HL-60 (cell line): ENCODE measurements around the gene PANK2.
"Not testable (repeated sequence)": the region's sequence is repeated elsewhere in the genome, so short reads cannot be mapped to it uniquely, and the experiment has no call there.

Source experiments
- DNase-seq, 2 experiments: peaks; one replicate each; pipeline ENCODE4 v3.0.0-alpha.2; 2010 to 2020; ENCODE audit warnings: low read depth in 1 of 2, low spot score in 1 of 2
- H3K27ac ChIP-seq: fragments of 250-450 bp; sonication (Bioruptor Pico); replicated peaks from 2 replicates; pipeline ENCODE4 v1.5.1; 2020; ENCODE audit warnings: mild to moderate bottlenecking, moderate library complexity
- H3K27me3 ChIP-seq: fragments of 250-450 bp; sonication (Bioruptor Pico); 2 replicates; pipeline ENCODE4 v1.5.1; 2021; ENCODE audit warnings: mild to moderate bottlenecking, moderate library complexity; ENCODE audit not compliant: insufficient read depth, poor library complexity, severe bottlenecking
- H3K4me3 ChIP-seq: replicated peaks from 2 replicates; pipeline ENCODE4 v1.5.1; 2011; ENCODE audit warnings: mild to moderate bottlenecking, control low read depth, low read length; ENCODE audit not compliant: insufficient read depth
- GABPA ChIP-seq: IDR thresholded peaks from 2 replicates; pipeline ENCODE4 v1.6.1; 2012; ENCODE audit warnings: low read depth
- POLR2AphosphoS5 ChIP-seq: IDR thresholded peaks from 2 replicates; pipeline ENCODE4 v1.6.1; 2012; ENCODE audit warnings: low read depth
- SPI1 ChIP-seq: IDR thresholded peaks from 2 replicates; pipeline ENCODE4 v1.6.1; 2012; ENCODE audit warnings: low read depth, mild to moderate bottlenecking, borderline replicate concordance
- long read RNA-seq: library from polyadenylated mRNA; unstranded; transcript quantifications from one replicate; pipeline ENCODE4 v2.0.0, GENCODE V29; 2020
- TF ChIP-seq, protein P1 (sequence below): IDR thresholded peaks from 2 replicates; pipeline ENCODE4 v1.6.1; 2012; ENCODE audit warnings: low read depth; ENCODE audit not compliant: insufficient replicate concordance
- TF ChIP-seq, protein P2 (sequence below): IDR thresholded peaks from one replicate; pipeline ENCODE4 v1.5.1; 2011; ENCODE audit warnings: low read length, control low read depth, inconsistent platforms; ENCODE audit not compliant: insufficient read depth

PANK2 gene
- long read RNA-seq, partial matches to known transcripts = 3 of 19 reads
- long read RNA-seq, other reads (novel, unspliced or antisense) = 13 of 19 reads

DNA sequence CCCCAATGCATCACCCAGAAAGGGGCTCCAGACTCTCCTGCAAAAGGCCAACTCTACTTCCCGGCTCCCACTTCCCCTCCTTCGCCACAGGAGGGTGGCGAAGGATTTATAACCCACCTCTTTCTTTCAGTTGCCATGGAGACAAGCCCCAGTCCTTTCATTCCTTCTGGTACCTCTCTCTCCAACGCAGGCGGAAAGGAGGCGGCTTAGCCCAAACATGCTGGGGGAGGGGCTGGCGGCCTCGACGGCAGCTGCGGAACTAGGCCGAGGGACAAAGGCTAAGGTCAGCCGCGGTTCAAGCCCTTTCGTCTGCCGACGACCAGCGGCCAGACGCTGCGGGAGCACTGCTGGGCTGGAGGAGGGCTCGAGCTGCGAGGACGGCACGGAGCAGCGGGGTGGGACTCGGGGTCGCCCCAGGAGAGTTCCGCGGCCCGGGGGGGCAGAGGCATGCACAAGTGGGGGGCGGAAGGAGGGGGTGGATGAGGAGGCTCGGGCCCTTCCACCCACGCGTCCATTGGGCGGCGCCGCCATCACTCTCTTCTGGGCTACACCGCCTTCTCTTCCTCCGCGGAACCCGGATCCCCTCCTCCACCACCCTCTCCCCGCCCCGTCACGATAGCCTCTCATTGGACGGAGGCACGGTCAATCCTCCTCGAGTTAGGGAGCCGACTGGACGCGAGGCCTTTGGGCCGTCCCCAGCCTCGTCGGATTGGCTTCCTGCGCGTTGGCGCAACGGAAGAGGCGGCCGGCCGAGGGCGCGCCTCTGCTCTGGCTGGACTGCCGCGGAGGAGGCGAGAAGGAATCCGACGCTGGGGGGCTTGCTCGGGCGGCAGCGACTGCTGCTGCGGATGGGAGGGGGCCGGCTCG lies at the start of gene PANK2:
Gene PANK2, plus strand, starts transcription at position 766 of the 867 bp plus-strand sequence.
- Histone ChIP-seq H3K27ac (peak within 1 kb of the TSS; percentile 90), H3K27me3 (no peaks in the 10 kb centered on the region), H3K4me3 (peak within 1 kb of the TSS; percentile 89)
- peak; percentile 94 to 100 for DNase-seq
- TF ChIP-seq SPI1 (peak; percentile 27; the same call in 1 of the 2 replicates), GABPA (peak; percentile 76; the same call in 1 of the 2 replicates), POLR2AphosphoS5 (no peak; the same call in 1 of the 2 replicates)
- TF ChIP-seq, protein P1, sequence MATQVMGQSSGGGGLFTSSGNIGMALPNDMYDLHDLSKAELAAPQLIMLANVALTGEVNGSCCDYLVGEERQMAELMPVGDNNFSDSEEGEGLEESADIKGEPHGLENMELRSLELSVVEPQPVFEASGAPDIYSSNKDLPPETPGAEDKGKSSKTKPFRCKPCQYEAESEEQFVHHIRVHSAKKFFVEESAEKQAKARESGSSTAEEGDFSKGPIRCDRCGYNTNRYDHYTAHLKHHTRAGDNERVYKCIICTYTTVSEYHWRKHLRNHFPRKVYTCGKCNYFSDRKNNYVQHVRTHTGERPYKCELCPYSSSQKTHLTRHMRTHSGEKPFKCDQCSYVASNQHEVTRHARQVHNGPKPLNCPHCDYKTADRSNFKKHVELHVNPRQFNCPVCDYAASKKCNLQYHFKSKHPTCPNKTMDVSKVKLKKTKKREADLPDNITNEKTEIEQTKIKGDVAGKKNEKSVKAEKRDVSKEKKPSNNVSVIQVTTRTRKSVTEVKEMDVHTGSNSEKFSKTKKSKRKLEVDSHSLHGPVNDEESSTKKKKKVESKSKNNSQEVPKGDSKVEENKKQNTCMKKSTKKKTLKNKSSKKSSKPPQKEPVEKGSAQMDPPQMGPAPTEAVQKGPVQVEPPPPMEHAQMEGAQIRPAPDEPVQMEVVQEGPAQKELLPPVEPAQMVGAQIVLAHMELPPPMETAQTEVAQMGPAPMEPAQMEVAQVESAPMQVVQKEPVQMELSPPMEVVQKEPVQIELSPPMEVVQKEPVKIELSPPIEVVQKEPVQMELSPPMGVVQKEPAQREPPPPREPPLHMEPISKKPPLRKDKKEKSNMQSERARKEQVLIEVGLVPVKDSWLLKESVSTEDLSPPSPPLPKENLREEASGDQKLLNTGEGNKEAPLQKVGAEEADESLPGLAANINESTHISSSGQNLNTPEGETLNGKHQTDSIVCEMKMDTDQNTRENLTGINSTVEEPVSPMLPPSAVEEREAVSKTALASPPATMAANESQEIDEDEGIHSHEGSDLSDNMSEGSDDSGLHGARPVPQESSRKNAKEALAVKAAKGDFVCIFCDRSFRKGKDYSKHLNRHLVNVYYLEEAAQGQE = no peak
- TF ChIP-seq, protein P2, sequence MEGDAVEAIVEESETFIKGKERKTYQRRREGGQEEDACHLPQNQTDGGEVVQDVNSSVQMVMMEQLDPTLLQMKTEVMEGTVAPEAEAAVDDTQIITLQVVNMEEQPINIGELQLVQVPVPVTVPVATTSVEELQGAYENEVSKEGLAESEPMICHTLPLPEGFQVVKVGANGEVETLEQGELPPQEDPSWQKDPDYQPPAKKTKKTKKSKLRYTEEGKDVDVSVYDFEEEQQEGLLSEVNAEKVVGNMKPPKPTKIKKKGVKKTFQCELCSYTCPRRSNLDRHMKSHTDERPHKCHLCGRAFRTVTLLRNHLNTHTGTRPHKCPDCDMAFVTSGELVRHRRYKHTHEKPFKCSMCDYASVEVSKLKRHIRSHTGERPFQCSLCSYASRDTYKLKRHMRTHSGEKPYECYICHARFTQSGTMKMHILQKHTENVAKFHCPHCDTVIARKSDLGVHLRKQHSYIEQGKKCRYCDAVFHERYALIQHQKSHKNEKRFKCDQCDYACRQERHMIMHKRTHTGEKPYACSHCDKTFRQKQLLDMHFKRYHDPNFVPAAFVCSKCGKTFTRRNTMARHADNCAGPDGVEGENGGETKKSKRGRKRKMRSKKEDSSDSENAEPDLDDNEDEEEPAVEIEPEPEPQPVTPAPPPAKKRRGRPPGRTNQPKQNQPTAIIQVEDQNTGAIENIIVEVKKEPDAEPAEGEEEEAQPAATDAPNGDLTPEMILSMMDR = no peak

- H3K27ac ChIP-seq = peak overlapping the region; percentile 69
- DNase-seq = not testable (repeated sequence)
Measured at GRCh38 chr20:3840201-3840600, 49.0 kb upstream of the PANK2 start.

GRCh38 chr20:3842348-3842930 lies 46.7 kb upstream of the PANK2 start:
- H3K27ac ChIP-seq = no peak overlapping the region
- no peak overlapping the region for H3K4me3 ChIP-seq
- no peaks in the 10 kb centered on the region for H3K27me3 ChIP-seq
- no peak for DNase-seq
- TF ChIP-seq, protein P2 = no peak
- no peak for TF ChIP-seq GABPA
- TF ChIP-seq POLR2AphosphoS5 = no peak
- TF ChIP-seq, protein P1 = no peak
- no peak for TF ChIP-seq SPI1

More at GRCh38 chr20:3840201-3840600, 49.0 kb upstream of the PANK2 start:
- H3K27me3 ChIP-seq, H3K4me3 ChIP-seq: not testable (repeated sequence)

DNA sequence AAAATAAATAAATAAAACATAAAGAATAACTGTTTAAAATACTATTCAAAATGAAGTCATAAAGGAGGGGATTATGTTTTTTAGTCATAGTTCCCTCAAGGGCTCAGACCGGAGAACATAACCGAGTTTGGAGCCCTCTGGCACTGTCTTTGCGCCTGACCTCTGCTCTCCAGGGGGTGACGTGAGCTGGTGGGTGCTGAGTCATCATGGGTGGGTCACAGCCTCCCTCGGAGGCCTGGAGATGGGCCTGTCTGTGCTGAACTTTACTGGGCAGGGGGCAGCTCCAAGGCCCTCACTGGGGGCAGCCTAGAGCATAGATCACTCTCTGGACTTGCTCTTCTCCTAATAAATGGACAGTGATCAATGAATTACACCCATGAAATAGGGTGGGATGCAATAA lies 45.7 kb upstream of the PANK2 start:
- TF ChIP-seq, protein P1 = no peak
- TF ChIP-seq, protein P2 = no peak
- TF ChIP-seq POLR2AphosphoS5 (no peak), SPI1 (no peak), GABPA (no peak)
- Histone ChIP-seq H3K27me3 (no peaks in the 10 kb centered on the region), H3K4me3 (no peak overlapping the region), H3K27ac (no peak overlapping the region)
- no peak for DNase-seq

DNA sequence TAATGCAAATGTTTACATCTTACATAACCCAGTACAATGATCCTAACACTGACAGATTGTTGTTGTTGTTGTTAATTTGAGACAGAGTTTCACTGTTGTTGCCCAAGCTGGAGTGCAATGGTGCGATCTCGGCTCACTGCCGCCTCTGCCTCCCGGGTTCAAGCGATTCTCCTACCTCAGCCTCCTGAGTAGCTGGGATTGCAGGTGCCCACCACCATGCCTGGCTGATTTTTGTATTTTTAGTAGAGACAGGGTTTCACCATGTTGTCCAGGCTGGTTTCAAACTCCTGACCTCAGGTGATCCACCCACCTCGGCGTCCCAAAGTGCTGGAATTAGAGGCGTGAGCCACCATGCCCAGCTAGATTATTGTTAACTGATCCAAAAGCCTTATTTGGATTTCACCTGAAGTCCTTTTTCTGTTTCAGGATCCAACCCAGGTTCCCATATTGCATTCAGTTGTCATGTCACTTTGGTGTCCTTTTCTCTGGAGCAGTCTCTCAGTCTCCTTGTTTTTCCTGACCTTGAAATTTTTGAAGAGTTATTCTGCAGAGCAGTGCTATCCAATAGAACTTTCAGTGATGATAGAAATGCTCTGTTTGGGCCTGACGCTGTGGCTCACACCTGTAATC lies 45.1 kb upstream of the PANK2 start:
- DNase-seq, H3K27ac ChIP-seq, H3K27me3 ChIP-seq, H3K4me3 ChIP-seq: not testable (repeated sequence)
